Fibroblast of gingiva (primary cell): ENCODE measurements around the gene GSAP.

Source experiments
- DNase-seq: peaks from one replicate; pipeline ENCODE4 v3.0.0-alpha.2; 2011; ENCODE audit warnings: low read depth

GSAP gene

DNA sequence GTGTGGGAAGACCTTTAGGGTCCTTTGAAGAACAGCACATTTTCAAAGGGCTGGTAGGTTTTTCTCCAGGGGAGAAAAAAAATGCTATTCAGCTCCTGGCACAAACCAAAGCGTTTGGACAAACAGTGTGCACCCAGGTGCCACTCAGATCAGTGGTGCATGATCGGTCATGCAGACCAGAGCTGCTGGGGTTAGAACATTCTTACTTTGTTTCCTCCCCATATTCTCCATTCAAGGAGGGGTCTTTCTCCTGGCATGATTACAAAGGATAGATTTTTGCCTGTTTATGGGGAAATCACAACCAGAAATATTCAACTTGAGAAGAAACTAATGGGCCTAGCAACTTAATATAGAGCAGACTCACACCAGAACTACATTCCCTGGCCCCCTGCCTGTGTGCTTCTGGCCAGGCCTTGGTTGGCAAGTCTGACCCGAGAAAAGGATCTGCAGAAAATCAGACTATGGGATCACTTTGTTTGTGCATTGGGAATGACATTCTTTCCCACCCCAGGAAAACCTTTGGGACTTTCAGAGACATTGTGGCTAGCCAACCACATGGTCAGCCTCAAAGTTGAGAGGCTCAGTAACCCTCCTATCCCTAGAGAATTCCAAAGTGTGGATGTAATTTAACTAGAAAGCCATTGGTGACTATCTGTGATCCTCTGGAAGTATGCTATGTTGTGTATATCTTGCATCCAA, 134.2 kb downstream of the GSAP start:
- peak; percentile 10 for DNase-seq

DNA sequence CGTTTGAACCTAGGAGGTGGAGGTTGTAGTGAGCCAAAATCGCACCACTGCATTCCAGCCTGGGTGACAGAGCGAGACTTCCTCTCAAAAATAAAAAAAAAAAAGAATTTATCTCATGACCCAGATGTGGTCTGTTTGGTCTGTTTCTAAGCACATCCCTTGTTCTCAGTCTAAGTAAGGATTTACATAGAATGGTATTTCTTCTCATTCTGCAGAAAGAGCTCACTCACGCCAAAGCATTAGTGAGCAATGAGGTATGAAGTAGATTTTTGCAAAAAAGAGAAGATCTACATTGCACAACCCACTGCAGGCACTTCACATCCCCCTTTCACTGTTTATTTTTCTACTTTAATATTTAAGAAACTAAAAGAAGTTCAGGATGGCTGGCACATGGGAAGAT, 140.0 kb downstream of the GSAP start:
- DNase-seq: no peak

DNA sequence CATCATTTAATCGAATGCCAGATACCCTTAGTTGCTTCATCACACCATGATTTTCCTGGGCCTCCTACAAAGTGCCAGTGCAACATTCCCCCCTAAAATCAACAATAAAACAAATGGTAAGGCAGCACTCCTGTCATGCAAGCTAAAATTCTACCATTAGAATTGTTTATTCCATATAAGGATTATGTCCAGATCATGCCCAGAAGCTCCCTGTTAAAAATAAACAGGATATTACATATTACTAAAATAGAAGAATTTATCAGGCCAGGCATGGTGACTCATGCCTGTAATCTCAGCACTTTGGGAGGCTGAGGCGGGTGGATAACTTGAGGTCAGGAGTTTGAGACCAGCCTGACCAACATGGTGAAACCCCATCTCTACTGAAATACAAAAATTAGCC, 140.5 kb downstream of the GSAP start:
- DNase-seq: peak; percentile 58

DNA sequence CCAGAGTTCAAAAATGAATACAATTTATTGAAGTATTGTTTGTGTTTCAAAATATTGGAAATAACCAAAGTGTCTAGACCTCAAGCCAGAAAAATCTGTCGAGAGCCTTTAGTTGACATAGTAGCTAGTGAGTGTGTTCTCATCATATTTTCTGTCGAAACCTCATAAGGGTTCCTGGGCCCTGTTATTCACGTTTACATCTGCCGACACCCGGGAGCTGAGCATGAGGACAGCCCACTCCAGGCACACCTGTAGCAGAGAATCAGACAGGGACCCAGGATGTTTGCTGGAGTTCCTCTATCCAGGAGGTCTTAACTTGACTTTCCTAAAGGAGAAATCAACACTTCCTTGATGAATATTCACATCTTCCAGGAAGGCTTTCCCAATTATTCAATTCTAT, 144.4 kb downstream of the GSAP start:
- no peak for DNase-seq

DNA sequence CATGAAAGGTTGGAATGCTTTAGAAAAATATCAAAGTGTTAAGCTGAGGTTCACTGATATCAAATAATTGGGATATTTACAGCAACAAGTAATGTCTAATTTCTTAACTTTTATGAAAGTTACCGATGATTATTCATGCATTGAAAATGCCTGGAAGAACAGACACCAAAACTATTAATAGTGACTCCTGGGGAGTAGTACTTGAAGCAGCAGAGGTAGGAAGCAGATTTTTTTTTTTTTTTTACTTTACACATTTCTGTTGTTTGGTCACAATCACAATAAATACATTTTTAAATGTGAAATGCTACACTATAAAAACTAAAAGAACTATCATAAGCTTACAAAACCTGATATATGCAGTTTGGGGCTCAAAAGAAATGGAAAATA, 146.1 kb downstream of the GSAP start:
- DNase-seq: no peak

DNA sequence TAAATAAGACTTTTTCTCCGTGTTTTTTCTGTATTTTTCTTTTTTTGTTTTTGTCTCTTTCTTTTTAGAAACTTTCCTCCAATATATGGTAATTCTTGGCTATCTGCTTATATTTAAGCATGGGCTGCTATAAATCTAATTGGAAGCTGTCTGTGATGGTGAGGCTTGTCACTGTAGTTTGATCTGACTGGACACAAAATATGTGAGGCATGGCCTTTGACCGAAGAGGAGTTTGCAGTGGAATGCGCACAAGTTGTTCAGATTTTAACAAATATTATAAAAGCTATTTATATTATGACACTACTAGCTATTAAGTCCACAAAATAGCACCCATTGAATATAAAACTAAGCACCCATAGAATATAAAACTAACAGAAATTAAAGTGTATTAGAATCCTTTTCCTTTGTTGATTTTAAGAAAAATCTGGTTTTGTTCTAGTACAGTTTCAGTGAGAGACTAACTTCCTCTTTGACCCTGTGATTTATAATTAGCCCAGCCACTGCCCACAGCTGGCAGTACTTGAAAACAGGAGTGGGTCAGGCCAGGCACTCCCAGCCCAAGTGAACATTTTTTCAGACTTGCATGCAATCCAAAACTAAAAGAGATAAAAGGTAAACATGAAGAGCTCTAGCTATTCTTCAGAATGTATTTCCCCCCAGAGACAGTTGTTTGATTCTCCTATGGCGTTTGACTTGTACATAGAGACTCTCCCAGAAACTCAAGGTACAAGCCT, 146.6 kb downstream of the GSAP start:
- no peak for DNase-seq

DNA sequence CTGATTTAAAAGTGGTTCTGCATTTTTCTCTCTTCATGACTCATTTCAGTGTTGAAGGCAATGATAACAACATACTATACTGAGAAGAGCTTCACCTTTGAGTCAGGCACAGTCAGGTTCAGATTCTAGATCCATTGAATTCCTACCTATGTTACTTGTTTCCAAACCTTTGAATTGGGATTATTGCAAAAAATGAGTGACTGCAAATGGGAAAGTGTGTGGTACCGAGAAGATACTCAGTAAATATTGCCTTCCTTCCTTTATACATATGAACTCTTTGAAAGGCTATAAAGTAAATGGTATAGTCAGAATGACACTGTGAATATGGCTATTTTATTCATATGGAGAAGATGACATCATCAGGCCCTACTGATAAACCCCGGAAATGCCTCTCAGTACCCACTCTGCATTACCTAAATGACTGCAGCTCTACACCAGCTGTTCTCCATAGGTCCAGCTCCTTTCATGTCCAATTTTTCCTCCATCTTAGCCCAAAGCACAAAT, 149.8 kb downstream of the GSAP start:
- DNase-seq: no peak

DNA sequence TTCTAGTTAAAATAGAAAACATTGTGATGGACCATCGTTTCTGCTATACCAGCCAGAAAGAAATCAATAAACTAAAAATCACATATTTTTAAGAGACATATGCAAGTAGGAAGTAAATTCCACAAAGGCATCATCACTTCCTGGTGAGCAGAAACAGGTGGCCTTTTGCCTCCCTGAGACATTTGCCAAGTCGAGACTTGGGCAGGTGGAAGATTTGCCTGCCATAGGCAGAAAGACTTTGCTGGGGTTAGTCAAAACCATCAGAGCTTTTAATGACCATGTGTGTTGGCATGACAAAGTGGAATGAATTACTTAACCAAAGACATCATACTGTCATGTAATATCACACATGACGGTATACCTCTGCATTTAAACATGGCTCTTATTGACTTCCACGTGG, 150.5 kb downstream of the GSAP start:
- DNase-seq: no peak

DNA sequence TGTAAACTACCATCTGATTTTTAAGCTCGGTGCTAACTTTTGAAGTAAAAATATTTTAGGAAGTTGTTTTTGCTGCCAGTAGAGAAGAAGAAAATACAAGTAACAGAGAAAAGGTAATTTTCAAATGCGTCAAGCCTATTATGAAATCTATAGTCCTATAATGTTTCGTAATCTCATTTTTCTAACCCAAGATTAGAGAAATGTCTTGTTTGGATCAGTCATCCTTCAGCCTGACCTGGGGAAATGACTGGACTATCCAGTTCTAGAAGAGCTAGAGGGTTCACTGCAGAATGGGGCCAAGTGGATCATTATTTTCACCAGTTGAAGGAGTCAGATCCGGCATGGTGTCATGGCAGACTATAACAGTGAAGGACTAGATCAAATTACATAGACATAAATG, 153.8 kb downstream of the GSAP start:
- DNase-seq: no peak
